Transverse colon (tissue), 4 donors: ENCODE data around the gene NUP155. TPM values are rescaled to one million over a fixed set of nuclear protein-coding genes. Genes with fewer than 3 reads are reported as not detected.
"Not testable (repeated sequence)": the region's sequence is repeated elsewhere in the genome, so short reads cannot be mapped to it uniquely, and the experiment has no call there.

Experiments
- DNase-seq: peaks from one replicate; pipeline ENCODE4 v3.0.0-alpha.2; 2019
- H3K27ac ChIP-seq, 4 donors: fragments of 200-600 bp; sonication (generic); 2 replicates each; pipeline ENCODE4 v1.5.1; 2016 to 2018; ENCODE audit warnings: inconsistent platforms in 4 of 4
- H3K27me3 ChIP-seq: fragments of 200-600 bp; sonication (generic); 2 replicates; pipeline ENCODE4 v1.5.1; 2017; ENCODE audit warnings: inconsistent platforms
- H3K36me3 ChIP-seq, 4 donors: fragments of 200-600 bp; sonication (generic); 2 replicates each; pipeline ENCODE4 v1.5.1; 2017 to 2019; ENCODE audit warnings: inconsistent platforms in 4 of 4
- H3K4me1 ChIP-seq, 4 donors: fragments of 200-600 bp; sonication (generic); 2 replicates each; pipeline ENCODE4 v1.5.1; 2017 to 2020; ENCODE audit warnings: inconsistent platforms in 4 of 4
- H3K4me3 ChIP-seq, 4 donors: fragments of 200-600 bp; sonication (generic); 1 replicate in 1 of 4; 2 replicates in 3 of 4; pipeline versions ENCODE4 v1.5.1 to v1.6.1; 2017 to 2019; ENCODE audit warnings: inconsistent platforms in 4 of 4
- H3K9me3 ChIP-seq, 2 donors: fragments of 200-600 bp; sonication (generic); 2 replicates each; pipeline ENCODE4 v1.5.1; 2017 to 2019; ENCODE audit warnings: inconsistent platforms in 2 of 2
- EP300 ChIP-seq: sonication (generic); formaldehyde crosslinking; IDR thresholded peaks from one replicate; pipeline ENCODE4 v1.6.1; 2017; ENCODE audit warnings: antibody characterized with exemption, low read depth
- POLR2A ChIP-seq: fragments of 450-650 bp; IDR thresholded peaks from one replicate; pipeline ENCODE4 v1.6.1; 2016; ENCODE audit warnings: antibody characterized with exemption, mild to moderate bottlenecking, moderate library complexity
- POLR2AphosphoS5 ChIP-seq, 3 donors: sonication (generic); formaldehyde crosslinking; IDR thresholded peaks; one replicate each; pipeline ENCODE4 v1.6.1; 2016; ENCODE audit warnings: antibody characterized with exemption in 3 of 3
- WGBS, 2 donors: methylation state at CpG; one replicate each; pipeline ENCODE4 v1.1.5; 2018; ENCODE audit warnings: low coverage in 1 of 2; 5-methylcytosine and 5-hydroxymethylcytosine counted together
- in situ Hi-C, 4 donors: fragments of 200-750 bp; cut with MboI; loops; one replicate each; pipeline versions ENCODE4 v1.15.0 to v1.15.1; 2017; ENCODE audit warnings: low sequenced_read_pairs in 3 of 4, low pct_ligation_motif_present in 1 of 4, low pct_unique_long_range_greater_than_20kb in 1 of 4
- intact Hi-C: fragments of 100-400 bp; cut with DNase I; formaldehyde crosslinking; loops from one replicate; pipeline ENCODE4 v1.15.1; 2023; ENCODE audit warnings: low total_unique reads
- total RNA-seq, 4 donors: library from RNA; depleted of rRNA; stranded (reverse); fragments of >200 nt; gene quantifications; one replicate each; pipeline ENCODE4 v1.1.0, GENCODE V29; 2016
- TF ChIP-seq, protein P1 (sequence below), 5 experiments: fragments of 200-600 bp in 3 of 5; fragments of 450-650 bp in 2 of 5; sonication (generic) in 3 of 5; IDR thresholded peaks; 1 replicate in 2 of 5; 2 replicates in 3 of 5; pipeline ENCODE4 v1.5.1; 2016 to 2017; ENCODE audit warnings: antibody characterized with exemption in 5 of 5, inconsistent platforms in 3 of 5, mild to moderate bottlenecking in 2 of 5, moderate library complexity in 1 of 5

Gene NUP155
- total RNA-seq, 4 donors from 2014 or later: 13.1 to 20.6 (median 17.3) TPM

DNA sequence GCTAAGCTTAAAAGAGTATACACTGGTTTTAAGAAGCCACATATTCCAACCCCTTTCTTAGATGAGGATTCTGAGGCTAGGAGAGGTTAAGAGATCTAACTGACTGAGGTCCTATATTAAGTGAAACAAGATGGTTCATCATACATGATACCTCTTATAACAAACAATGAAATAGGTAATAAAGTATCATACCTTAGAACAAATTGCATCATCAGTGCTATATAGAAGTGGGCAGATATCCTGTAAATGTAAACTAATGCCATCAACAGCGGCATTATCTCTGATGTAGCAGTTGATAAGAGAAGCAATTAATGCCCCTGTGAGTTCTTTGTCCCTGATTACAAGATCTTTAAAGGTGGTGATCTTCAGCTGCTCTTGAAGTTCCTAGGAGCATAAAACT, 60.5 kb downstream of the NUP155 start:
- 93 to 100% methylated on average over 1 of the region's 1 CpG for WGBS, 2 donors
- in situ Hi-C loops (loop anchor here in 3 of 4 donors (25.0 kb wide), 1 partner anchor 273 kb away; no protein-coding TSS in a partner anchor), intact Hi-C loops (no loop called here)
- no peak for TF ChIP-seq POLR2AphosphoS5 (IDR thresholded peaks at IDR 0.05)
- no peak for TF ChIP-seq POLR2A
- no peak for TF ChIP-seq EP300
- TF ChIP-seq, protein P1, sequence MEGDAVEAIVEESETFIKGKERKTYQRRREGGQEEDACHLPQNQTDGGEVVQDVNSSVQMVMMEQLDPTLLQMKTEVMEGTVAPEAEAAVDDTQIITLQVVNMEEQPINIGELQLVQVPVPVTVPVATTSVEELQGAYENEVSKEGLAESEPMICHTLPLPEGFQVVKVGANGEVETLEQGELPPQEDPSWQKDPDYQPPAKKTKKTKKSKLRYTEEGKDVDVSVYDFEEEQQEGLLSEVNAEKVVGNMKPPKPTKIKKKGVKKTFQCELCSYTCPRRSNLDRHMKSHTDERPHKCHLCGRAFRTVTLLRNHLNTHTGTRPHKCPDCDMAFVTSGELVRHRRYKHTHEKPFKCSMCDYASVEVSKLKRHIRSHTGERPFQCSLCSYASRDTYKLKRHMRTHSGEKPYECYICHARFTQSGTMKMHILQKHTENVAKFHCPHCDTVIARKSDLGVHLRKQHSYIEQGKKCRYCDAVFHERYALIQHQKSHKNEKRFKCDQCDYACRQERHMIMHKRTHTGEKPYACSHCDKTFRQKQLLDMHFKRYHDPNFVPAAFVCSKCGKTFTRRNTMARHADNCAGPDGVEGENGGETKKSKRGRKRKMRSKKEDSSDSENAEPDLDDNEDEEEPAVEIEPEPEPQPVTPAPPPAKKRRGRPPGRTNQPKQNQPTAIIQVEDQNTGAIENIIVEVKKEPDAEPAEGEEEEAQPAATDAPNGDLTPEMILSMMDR (IDR thresholded peaks at IDR 0.05): no peak
- Histone ChIP-seq H3K4me1 (no peaks in the 10 kb centered on the region), H3K9me3 (no peaks in the 10 kb centered on the region), H3K36me3 (peaks cover 0 to 82% (median 33%) of the 10 kb centered on the region in 4 donors), H3K4me3 (no peak overlapping the region), H3K27me3 (no peaks in the 10 kb centered on the region), H3K27ac (no peak overlapping the region)
- no peak for DNase-seq

DNA sequence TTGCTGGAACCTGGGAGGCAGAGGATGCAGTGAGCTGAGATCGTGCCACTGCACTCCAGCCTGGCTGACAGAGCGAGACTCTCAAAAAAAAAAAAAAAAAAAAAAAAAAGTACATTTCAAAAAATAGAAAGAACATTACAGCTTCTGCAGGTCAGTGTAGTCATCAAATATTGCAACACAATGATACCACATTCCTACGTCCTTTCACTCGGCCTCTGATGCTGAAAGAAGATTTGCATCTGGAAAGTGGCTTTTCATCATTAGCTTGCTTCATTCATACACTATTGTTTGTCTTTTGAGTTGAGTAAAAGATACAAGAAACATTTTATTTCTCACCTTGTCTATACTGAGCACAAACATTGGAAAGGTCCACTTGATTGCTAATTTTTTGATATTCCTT, 62.1 kb downstream of the NUP155 start:
- 92 to 93% methylated on average over 3 to 4 of the region's 4 CpGs for WGBS, 2 donors
- intact Hi-C loops: no loop called here
- H3K36me3 ChIP-seq: peaks cover 0 to 85% (median 33%) of the 10 kb centered on the region in 4 donors

DNA sequence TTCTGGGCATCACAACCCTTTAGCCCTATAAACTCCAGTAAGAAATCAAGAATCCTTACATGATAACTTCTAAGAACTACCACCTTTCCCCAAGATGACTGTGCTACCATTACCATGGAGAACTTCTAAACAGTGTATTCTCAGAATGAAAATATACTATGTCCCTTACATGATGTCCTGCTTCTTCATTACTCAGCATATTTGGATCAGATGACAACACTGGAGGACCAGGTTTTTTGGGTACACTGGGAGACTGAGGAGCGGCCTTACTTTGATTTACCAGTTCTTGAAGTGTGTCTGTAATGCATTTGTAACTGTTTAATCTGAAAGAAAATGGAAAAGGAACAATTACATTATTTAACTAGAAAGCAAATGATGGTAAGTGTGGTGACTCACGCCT, 66.0 kb downstream of the NUP155 start:
- Histone ChIP-seq H3K27me3 (no peaks in the 10 kb centered on the region), H3K27ac (no peak overlapping the region), H3K9me3 (no peaks in the 10 kb centered on the region), H3K4me1 (no peaks in the 10 kb centered on the region), H3K4me3 (no peak overlapping the region), H3K36me3 (peaks cover 0 to 85% (median 36%) of the 10 kb centered on the region in 4 donors)
- in situ Hi-C loops (loop anchor here in 3 of 4 donors (25.0 kb wide), 1 partner anchor 268 kb away; no protein-coding TSS in a partner anchor), intact Hi-C loops (no loop called here)
- no peak for DNase-seq
- WGBS, 2 donors: 80 to 98% methylated on average over 1 to 2 of the region's 2 CpGs
- TF ChIP-seq POLR2AphosphoS5 (IDR thresholded peaks at IDR 0.05): no peak
- TF ChIP-seq, protein P1 (IDR thresholded peaks at IDR 0.05): no peak
- no peak for TF ChIP-seq EP300
- TF ChIP-seq POLR2A: no peak

More for the DNA sequence above, 62.1 kb downstream of the NUP155 start:
- in situ Hi-C loops: loop anchor here in 3 of 4 donors (25.0 kb wide), 1 partner anchor 271 kb away; no protein-coding TSS in a partner anchor
- H3K27ac ChIP-seq: no peak overlapping the region
- no peaks in the 10 kb centered on the region for H3K4me1 ChIP-seq
- H3K9me3 ChIP-seq: no peaks in the 10 kb centered on the region
- H3K4me3 ChIP-seq: no peak overlapping the region
- no peaks in the 10 kb centered on the region for H3K27me3 ChIP-seq
- TF ChIP-seq POLR2AphosphoS5 (IDR thresholded peaks at IDR 0.05): no peak
- no peak for TF ChIP-seq EP300
- no peak for TF ChIP-seq POLR2A
- TF ChIP-seq, protein P1 (IDR thresholded peaks at IDR 0.05): no peak
- no peak for DNase-seq

DNA sequence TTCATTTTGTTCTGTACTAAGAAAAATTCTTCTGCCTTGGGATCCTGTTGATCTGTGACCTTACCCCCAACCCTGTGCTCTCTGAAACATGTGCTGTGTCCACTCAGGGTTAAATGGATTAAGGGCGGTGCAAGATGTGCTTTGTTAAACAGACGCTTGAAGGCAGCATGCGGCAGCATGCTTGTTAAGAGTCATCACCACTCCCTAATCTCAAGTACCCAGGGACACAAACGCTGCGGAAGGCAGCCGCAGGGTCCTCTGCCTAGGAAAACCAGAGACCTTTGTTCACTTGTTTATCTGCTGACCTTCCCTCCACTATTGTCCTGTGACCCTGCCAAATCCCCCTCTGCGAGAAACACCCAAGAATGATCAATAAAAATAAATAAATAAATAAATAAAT, 74.6 kb downstream of the NUP155 start:
- DNase-seq, in situ Hi-C loops, H3K9me3 ChIP-seq, H3K4me1 ChIP-seq, H3K4me3 ChIP-seq, H3K27me3 ChIP-seq, intact Hi-C loops, H3K27ac ChIP-seq: not testable (repeated sequence)
- WGBS, 2 donors: 96 to 100% methylated on average over 2 to 7 of the region's 7 CpGs
- peaks cover 0 to 60% (median 24%) of the 10 kb centered on the region in 4 donors for H3K36me3 ChIP-seq
